HG02870 (cell line): ENCODE data around the gene STAB1.

Experiments used
- ATAC-seq: cut with Tn5 transposase; IDR thresholded peaks from one replicate; pipeline ENCODE4 v1.9.1; 2021; ENCODE audit warnings: mild to moderate bottlenecking, moderate library complexity; ENCODE audit not compliant: unreplicated experiment

The STAB1 gene

GRCh38 chr3:52532838-52533622 lies 37.9 kb downstream of the STAB1 start:
- ATAC-seq = no peak

GRCh38 chr3:52533623-52534280 lies 38.6 kb downstream of the STAB1 start, which contains the start of gene NT5DC2:
Gene NT5DC2 (minus strand): TSS chr3:52533857. CDS start chr3:52533737, 120 bp downstream.
- no peak for ATAC-seq

GRCh38 chr3:52534281-52535183 lies 39.4 kb downstream of the STAB1 start:
- ATAC-seq = no peak

- ATAC-seq = no peak
Measured at GRCh38 chr3:52535411-52536111, 40.4 kb downstream of the STAB1 start.

- no peak for ATAC-seq
Measured at GRCh38 chr3:52536112-52536368, 40.9 kb downstream of the STAB1 start.

- ATAC-seq = peak; percentile 79
Measured at GRCh38 chr3:52536369-52537164, 41.4 kb downstream of the STAB1 start, which contains the start of gene UQCC5. Gene UQCC5 (plus strand): TSS chr3:52536605. CDS start chr3:52536756, 151 bp downstream.

GRCh38 chr3:52537165-52537620 lies 42.1 kb downstream of the STAB1 start:
- ATAC-seq = no peak

GRCh38 chr3:52537726-52538421 lies 42.7 kb downstream of the STAB1 start:
- ATAC-seq = no peak

GRCh38 chr3:52539010-52539653 lies 44.0 kb downstream of the STAB1 start:
- ATAC-seq = no peak

GRCh38 chr3:52541050-52541449 lies 45.9 kb downstream of the STAB1 start:
- ATAC-seq = no peak

- no peak for ATAC-seq
Measured at GRCh38 chr3:52544937-52545336, 49.8 kb downstream of the STAB1 start.

GRCh38 chr3:52546111-52546901 lies 51.2 kb downstream of the STAB1 start:
- ATAC-seq = no peak

GRCh38 chr3:52547143-52547542 lies 52.0 kb downstream of the STAB1 start:
- no peak for ATAC-seq

- ATAC-seq = no peak
Measured at GRCh38 chr3:52551118-52551517, 56.0 kb downstream of the STAB1 start.

GRCh38 chr3:52552089-52552488 lies 57.0 kb downstream of the STAB1 start:
- no peak for ATAC-seq

- no peak for ATAC-seq
Measured at GRCh38 chr3:52554026-52554755, 59.1 kb downstream of the STAB1 start.

- no peak for ATAC-seq
Measured at GRCh38 chr3:52555056-52555455, 59.9 kb downstream of the STAB1 start.
